Left renal pelvis (tissue), 4 donors: ENCODE measurements around the gene NRG2. TPM values are rescaled to one million over a fixed set of nuclear protein-coding genes. Genes with fewer than 3 reads are reported as not detected.
A peak's percentile ranks its signal among the peaks of the same experiment; 100 is the strongest.

ENCODE experiments used
- DNase-seq, 4 donors: peaks; one replicate each; pipeline ENCODE4 v3.0.0-alpha.2; 2013; ENCODE audit warnings: low read depth in 4 of 4, low spot score in 3 of 4
- polyA plus RNA-seq, 4 donors: library from polyadenylated mRNA; unstranded; fragments of 120-200 nt; gene quantifications; one replicate each; pipeline ENCODE4 v1.2.1, GENCODE V29; 2013; ENCODE audit not compliant: insufficient read length in 4 of 4

Gene NRG2
- polyA plus RNA-seq, 4 donors: 0.93 to 2.2 (median 1.6) TPM

DNA sequence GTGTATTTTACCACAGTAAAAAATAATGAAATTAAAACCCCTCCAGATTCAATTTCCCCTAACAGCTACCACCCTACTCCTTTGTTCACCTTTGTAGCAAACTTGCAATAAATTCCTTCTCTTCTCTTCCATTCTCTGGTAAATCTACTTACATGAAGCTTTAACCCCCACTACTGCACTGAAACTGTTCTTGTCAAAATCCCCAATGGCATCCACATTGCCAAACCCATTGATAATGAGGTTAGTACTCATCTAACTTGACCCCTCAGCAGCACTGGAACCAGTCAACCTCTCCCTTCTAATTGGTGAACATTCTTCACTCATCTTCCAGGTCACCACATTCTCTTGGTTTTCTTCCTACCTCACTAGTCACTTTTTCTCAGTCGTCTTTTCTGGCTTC, 29.6 kb downstream of the NRG2 start:
- DNase-seq: no peak

DNA sequence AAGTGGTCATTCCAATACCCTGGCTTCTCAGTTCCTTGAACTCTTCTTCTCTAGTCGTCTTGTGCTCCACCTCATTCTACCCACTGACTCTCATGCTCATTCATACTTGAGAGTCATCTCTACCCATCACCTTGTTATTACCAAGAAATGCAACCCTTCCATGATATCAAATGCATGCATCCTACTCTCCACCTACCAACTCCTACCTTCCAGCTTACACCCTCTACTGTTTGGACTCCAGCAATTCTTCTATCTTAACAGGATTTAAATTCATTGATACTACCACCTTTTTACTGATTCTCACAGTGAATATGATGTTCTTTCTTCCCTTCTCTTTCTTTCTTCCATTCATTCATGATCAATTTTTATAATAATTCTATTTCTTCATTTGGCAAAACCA, 30.7 kb downstream of the NRG2 start:
- no peak for DNase-seq

DNA sequence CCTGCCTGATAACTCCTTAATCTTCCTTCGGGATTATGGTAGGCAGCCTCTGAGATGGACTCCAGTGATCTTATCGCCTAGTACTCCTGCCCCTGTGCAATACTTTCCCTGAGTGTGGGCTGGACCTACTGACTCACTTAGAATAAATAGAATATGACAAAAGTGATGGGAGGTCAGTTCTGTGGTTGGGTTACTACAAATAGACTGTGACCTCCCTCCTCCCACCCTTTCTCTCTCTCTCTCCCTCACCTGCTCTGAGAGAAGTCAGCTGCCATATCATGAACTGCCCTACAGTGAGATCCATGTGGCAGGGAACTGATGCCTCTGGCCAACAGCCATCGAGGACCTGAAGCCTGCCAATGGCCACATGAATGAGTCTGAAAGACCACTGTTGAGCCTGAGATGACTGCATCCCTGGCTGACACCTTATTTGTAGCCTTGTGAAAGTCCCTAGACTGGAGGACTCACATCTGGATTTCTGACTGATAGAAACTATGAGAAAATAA, 31.7 kb downstream of the NRG2 start:
- no peak for DNase-seq

DNA sequence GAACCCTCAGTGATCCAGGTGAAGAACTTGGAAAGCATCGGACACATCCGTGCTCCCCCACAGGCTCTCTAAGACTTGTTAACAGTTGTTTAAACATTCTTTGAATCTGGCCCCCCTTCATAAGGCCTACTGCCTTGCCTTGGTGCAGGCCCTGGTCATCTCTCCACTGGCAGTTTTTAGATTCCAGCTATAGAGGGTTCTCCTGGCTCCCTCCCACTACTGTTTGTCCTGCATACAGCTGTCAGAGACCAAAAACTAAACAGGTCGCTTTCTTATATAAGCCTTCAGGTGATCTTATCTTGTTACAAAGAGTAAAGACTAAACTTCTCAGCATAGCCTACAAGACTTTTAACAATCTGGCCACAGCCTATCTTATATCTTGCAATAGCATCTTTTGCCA, 32.3 kb downstream of the NRG2 start:
- no peak for DNase-seq

DNA sequence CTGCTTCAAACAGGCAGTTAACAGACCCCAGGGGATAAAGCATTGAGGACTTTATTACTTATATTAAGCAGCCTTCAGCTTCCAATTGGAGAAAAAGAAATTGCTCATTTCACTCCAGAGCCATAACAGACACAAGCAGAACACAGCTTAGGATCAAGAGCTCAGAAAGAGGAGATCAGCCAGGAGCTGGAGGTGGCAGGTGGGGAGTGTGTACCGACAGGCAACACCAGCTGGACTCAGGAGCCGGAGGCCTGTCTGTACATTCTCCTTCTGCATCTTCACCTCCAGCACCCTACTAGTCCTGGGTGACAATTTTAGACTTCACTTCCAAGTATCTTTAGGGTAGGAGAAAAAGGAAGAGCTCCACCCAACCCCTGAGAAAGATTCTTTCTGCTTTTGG, 35.8 kb downstream of the NRG2 start:
- no peak for DNase-seq

DNA sequence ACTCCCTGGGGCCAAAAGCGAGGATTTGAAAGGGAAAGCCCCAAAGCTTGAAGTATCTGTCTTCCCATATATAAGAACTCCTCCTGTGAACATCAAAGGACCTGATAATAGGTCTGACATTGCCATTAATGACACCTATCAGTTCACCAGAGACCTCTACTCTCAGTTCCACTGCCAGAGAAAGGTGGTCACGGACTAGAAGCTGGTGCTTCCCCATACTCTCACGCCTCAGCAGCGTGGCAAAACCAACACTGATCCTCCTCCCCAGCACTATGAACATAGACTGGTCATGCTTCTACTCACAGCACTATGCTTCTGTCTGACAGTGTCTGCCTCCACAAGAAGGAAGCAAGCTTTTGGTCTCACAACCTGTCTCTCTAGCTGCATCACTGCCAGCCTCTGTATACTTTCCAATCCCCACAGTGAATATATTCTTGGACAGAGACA, 37.9 kb downstream of the NRG2 start:
- no peak for DNase-seq

DNA sequence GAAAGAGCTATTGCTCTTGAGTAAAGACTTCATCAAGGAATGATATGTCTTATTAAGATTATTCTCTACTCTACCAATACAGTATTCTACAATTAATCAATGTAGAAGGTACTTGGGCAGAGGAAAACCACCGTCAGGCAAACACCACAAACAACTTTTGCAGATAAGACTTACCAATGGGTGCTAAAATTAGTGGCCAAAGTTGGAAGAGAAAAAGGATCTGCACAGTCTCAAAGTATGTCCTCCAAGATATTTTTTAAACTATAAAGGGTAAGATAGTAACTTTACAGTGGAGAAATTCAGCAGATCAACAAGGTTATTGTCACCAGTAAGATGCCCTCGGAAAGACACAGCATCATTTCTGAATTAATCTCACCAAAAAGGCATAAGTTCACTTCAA, 38.9 kb downstream of the NRG2 start:
- no peak for DNase-seq

DNA sequence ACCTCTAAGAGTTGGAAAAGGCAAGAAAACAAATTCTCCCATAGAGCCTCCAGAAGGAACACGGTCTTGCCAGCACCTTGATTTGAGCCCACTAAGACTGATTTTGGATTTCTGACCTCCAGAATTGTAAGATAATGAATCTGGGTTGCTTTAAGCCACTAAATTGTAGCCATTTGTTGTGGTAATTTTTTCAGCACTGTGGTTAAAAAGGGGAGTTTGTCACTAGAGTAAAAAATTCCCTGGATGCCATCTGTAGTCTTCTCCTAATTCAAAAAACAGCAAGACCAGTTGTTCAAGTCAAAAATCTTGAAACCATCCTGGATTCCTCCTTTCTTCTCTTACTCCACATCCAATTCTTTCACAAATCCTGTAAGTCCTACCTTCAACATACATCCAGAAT, 39.6 kb downstream of the NRG2 start:
- no peak for DNase-seq

DNA sequence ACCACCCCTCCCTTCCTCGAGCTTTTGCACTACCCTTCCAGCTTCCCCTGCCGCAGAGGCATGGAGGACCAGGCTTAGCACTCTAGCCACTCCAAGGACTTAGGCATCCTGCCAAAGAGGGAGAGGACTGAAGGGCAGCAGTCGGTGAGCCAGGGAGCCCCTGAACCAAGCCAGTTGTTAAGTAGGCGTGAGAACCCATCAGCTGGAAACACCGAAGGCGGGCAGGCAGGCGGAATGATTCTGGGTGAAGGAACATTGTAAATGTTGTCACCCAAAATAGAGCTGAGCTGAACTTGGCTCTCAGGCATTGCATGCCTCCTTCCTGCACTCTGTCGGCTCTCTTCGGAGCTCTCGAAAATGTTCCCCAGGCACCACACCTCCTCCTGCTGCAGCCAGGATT, 42.8 kb downstream of the NRG2 start:
- DNase-seq: no peak

DNA sequence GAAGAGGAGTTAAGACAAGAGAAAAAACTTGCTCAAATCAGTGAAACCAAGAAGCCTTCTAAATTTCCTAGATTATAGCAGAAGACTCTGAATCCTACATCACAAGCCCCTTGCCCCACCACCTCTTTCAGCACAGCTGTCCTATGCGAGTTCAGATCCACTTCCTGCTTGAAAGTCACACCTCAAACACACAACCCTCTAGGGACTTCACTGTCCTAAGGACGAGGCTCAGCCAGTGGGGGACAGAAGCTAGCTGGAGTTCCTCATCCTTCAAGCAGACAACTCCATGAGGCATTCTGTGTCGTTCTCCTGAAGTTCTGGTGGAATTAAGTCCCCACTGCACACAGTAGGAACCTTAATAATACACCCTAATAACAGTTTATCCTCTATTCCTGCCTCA, 44.3 kb downstream of the NRG2 start:
- DNase-seq: no peak

DNA sequence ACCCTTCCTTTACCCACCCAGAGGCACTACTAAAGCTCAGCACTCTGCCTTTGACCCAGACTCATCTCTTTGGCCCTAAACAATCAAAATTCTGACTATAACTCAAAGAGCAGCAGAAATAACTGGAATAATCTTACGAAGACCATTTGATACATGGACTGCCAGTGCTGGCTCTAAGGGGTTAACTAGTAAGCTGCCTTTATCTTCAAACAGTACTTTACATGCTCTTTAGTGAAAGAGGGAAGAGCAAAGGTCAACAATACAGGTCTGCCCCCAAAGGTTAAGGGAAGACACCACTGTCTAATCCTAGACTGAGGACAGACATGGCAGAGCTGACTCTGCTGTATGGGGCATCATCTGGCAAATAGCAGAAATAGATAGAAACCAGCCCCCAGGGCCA, 45.8 kb downstream of the NRG2 start:
- DNase-seq: no peak

DNA sequence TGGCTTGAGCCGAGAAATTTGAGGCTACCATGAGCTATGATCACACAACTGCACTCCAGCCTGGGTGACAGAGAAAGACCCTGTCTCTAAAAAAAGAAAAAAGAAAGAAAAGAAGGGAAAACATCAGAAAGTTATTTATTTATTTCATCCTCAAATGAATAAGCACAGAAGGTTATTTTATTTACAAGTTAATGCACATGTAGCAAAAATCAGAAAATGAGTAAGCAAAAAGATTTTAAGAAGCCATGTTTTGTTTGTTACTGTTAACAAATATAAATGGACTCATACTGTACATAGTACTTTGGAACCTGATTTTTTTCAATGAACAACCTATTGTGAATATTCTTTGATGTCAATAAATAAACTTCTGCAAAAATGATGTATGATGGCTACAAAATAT, 47.2 kb downstream of the NRG2 start:
- DNase-seq: no peak

DNA sequence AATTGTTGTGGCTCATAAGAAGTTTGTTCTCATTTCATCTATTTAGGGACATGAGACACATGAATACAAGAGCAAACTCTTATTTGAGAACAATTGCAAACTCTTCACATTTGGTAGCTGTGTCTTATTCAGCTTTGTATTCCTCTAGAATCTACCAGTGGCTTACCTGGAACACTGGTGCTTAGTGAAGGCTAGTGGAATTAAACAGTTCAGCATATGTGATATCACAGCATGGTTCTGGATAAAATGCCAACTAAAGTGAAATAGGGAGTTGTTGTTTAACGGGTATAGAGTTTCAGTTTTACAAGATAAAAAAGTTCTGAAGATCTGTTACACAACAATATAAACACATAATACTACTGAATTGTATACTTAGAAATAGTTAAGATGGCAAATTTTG, 48.9 kb downstream of the NRG2 start:
- no peak for DNase-seq

DNA sequence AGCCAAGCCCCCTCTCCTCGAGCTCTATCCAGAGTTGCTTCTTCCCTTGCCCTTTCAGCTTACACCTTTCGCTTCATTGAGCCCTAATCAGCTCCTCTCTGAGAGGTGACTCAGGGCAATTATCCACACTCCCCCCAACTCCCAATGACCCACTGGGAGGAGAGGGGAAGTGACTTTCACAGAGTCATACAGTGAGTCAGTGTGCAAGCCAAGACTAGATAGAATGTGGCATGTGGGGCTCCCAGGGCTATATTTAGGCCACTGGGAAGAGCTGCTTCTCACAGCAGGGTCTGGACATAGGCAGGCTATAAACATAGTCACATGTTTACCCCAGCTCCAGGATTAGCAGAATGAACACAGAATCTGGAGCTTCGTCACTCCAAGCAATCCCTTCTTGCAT, 57.4 kb downstream of the NRG2 start:
- DNase-seq: no peak

DNA sequence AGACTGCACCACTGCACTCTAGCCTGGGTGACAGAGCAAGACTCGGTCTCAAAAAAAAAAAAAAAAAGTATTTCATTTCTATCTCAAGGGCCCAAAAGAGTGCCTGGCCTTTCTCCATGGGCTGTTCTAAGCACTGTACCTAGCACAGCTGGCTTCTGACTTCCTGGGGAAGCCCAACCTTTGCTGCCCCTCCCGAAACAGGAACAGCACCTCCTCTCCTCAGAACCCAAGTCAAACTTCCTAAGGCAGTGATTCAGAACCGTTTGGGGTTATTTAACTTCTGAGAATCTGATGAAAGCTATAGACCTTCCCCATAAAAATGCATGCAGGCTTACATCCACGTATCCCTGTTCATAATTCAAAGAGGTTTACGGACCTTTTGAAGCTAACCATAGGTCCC, 57.8 kb downstream of the NRG2 start:
- DNase-seq: no peak

DNA sequence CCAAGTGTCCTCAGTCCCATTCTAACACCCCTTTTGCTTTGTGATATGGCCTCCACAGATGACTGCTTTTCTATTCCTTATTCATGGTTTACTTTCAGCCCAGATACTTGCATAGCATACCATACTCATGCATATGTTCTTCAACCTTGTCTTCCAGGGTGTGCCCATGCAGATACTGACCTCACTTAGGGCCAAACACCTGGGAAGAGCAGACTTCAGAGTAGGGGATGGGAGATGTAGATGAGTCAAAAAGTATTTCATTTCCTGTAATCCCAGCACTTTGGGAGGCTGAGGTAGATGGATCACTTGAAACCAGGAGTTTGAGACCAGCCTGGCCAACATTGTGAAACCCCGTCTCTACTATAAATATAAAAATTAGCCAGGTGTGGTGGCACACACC, 58.3 kb downstream of the NRG2 start:
- DNase-seq: no peak

DNA sequence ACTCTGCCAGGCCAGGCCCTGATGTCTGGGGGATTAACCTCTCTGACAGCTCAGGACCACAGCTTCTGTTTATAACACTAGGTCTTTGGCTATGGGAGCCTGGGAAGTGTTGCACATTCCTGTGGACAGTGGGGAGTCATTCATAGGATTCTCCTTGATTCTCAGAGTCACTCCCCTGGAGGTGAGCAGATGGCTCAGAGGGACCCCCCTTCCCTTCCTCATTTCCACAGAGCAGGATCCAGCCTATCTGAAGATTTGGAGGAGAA, 60.2 kb downstream of the NRG2 start:
- no peak for DNase-seq

DNA sequence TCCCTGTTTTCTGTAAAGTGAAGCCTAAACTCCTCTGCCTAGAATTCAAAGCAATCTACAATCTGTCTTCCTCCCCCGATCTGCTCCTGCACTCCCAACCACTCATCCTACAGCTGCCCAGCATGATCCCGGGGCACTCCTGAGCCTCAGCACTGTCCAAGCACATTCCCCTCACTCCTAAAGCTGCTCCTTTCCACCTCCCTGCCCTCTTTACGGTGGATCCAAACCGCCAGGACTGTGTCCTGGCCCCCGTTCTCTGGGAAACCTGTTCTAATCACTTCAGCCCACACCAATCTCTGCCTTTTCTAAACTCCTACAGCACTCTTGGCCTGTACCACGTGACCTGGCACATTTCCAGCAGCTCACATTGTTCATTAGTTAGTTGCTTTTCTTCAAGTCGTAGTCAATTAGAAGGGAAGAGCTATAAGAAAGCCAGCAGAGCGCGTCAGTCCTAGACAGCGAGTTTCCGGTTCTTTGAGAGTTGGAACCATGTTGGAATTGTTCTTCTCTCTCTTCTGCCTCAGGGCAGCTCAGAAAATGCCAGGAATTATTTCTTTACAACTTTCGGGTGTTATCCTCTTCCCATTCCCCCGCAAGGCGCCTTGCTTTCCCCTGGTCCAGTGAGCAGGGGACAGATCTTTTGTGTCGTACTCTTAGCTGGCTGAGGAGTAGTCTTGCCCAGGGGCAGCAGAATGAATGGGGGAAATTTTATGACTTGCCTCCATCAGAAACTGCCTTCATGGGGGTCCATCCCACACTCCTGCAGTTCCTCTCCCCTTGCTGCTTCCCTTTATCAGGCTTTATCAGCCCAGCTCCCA, 60.7 kb downstream of the NRG2 start:
- DNase-seq: peak; percentile 36 to 72 (median 59)

DNA sequence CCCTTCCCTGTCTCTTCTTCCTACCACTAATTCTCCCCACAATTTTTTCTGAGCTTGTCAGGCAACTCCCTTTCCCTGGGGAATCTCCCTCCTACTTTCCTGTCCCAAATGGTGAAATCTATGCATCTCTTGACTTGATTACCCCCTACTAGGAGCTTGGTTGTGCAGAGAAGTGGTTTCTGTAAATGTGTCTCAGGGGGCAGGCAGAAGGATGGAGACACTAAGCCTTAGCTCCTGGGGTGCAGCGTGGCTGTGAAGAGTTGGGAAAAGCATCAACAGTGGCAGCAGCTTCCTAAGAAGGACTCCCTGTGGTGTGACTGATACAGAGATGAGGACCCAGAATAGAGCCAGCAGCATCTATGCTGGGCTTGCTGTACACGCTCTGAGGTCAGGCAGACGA, 62.3 kb downstream of the NRG2 start:
- no peak for DNase-seq

DNA sequence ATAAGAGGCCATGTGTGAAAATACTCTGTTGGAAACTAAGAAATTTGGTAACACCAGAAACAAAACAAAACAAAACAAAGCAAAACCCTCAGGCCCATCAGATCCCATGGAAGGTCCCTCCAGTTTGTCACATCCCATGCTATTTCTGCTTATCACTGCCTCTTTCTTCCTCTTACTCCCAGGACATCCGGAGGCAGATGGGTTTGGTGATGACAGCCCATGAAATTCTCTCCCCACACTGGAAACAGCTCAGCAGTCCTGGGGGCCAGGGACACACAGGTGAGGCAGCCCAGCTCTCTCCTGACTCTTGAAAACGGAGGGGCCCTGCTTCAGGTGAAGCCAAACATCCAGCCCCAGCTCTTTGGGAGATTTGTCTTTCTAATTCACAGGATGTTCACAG, 63.2 kb downstream of the NRG2 start:
- no peak for DNase-seq

DNA sequence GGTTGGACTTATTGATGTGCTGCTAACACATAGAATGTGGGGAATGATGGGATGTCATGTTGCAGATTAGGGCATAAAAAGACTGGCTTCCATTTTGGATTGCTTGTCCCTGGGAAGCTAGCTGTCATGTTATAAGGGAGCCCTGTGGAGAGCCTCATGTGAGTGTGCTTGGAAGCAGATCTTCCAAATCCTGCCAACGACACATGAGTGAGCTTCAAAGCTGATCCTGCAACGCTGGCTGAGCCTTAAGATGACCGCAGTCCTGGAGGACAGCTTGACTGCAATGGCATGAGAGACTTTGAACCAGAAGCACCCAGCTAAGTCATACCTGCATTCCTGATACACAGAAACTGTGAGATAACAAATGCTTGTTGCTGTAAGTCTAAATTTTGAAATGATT, 63.6 kb downstream of the NRG2 start:
- DNase-seq: no peak

DNA sequence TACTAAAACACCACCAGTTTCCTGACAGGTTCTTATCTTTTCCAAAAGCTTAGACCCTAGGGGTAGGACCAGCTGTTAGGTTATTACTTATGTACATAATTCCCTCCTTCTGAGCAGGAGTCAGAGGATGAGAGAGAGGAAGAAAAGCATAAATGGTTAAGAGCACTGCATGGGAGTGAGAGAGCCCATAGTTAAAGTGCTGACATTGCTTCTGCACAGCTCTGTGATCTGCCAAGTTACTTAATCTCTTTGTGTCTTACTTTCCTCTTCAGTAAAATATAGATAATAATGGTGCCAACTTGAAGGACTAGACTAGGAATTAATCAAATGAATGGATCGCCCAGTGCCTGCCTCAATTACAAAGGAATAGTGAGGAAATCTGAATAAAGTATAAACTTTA, 66.4 kb downstream of the NRG2 start:
- DNase-seq: no peak

DNA sequence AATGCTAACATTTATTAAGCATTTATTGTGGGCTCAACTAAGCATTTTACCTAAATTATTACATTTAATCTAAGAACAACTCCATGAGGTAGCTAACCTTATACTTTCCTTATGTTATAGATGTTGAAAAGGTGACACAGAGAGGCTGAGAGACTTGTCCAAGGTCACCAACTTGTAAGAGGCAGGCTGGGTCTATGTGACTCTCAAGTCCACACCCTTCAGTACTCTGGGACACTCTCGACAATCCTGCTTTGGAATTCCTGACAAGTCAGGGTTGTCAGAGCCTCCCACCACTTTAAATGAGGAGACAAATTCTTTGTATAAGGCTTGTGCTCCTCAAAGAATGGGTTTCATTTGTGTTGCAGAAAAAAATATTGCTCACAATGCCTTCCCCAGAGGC, 67.2 kb downstream of the NRG2 start:
- no peak for DNase-seq
